Hematopoietic multipotent progenitor cell treated with erythropoietin and hydrocortisone succinate and interleukin-3 and kit ligand, for 15 days (in vitro differentiated cells): ENCODE results near the gene CC2D1B.
"Not testable (repeated sequence)": the region's sequence is repeated elsewhere in the genome, so short reads cannot be mapped to it uniquely, and the experiment has no call there.

ENCODE experiments used
- DNase-seq: peaks from one replicate; pipeline ENCODE4 v3.0.0-alpha.2; 2015; ENCODE audit warnings: low spot score

Gene CC2D1B

GRCh38 chr1:52365746-52366516 lies at the start of gene CC2D1B:
TSS of gene CC2D1B (minus strand) at chr1:52366205. CDS start at chr1:52364620, 1,585 bp downstream.
- DNase-seq: peak; percentile 94

- DNase-seq: no peak
Measured at GRCh38 chr1:52414942-52415341, 48.9 kb upstream of the CC2D1B start.

- no peak for DNase-seq
Measured at GRCh38 chr1:52413410-52413989, 47.5 kb upstream of the CC2D1B start.

- DNase-seq: peak; percentile 12
Measured at GRCh38 chr1:52404975-52405338, 39.0 kb upstream of the CC2D1B start.

GRCh38 chr1:52404116-52404974 lies 38.3 kb upstream of the CC2D1B start, which contains the start of the genes ORC1 and PRPF38A:
TSS of gene ORC1 (minus strand) at chr1:52404423. CDS start at chr1:52402223, 2,200 bp downstream.
TSS of gene PRPF38A (plus strand) at chr1:52404602. CDS start at chr1:52404750, 148 bp downstream.
- peak; percentile 99 for DNase-seq

GRCh38 chr1:52403566-52404115 lies 37.6 kb upstream of the CC2D1B start:
- peak; percentile 86 for DNase-seq

- no peak for DNase-seq
Measured at GRCh38 chr1:52402860-52403240, 36.8 kb upstream of the CC2D1B start.

- no peak for DNase-seq
Measured at GRCh38 chr1:52400131-52400530, 34.1 kb upstream of the CC2D1B start.

- no peak for DNase-seq
Measured at GRCh38 chr1:52399629-52400028, 33.6 kb upstream of the CC2D1B start.

- DNase-seq: no peak
Measured at GRCh38 chr1:52393174-52393573, 27.2 kb upstream of the CC2D1B start.

- DNase-seq: no peak
Measured at GRCh38 chr1:52386458-52386857, 20.5 kb upstream of the CC2D1B start.

- no peak for DNase-seq
Measured at GRCh38 chr1:52385376-52385775, 19.4 kb upstream of the CC2D1B start.

GRCh38 chr1:52369851-52370250 lies 3.8 kb upstream of the CC2D1B start:
- DNase-seq: not testable (repeated sequence)

- peak; percentile 47 for DNase-seq
Measured at GRCh38 chr1:52368383-52369172, 2.6 kb upstream of the CC2D1B start.

- DNase-seq: no peak
Measured at GRCh38 chr1:52367272-52367671, 1.3 kb upstream of the CC2D1B start.

GRCh38 chr1:52366517-52366827 lies 467 bp upstream of the CC2D1B start:
- DNase-seq: no peak

GRCh38 chr1:52365071-52365745 lies 797 bp downstream of the CC2D1B start:
- peak; percentile 35 for DNase-seq

- DNase-seq: peak; percentile 19
Measured at GRCh38 chr1:52364235-52364839, 1.7 kb downstream of the CC2D1B start.

- no peak for DNase-seq
Measured at GRCh38 chr1:52360595-52360968, 5.4 kb downstream of the CC2D1B start.

GRCh38 chr1:52359676-52360594 lies 6.1 kb downstream of the CC2D1B start:
- DNase-seq: no peak
